Endothelial cell of umbilical vein (primary cell): Measurements from ENCODE around the gene PGRMC2. TPM values are rescaled to one million over a fixed set of nuclear protein-coding genes. Genes with fewer than 3 reads are reported as not detected.

Experiments
- BruUV-seq: library from RNA; stranded (reverse); fragments of 400-500 nt; replicated peaks from 2 replicates; lab custom pipeline; 2021; lab: Mats Ljungman, UMichigan
- CTCF ChIA-PET: fragments of 300-600, 350-600 bp; sonication (Branson Sonifier 250); formaldehyde crosslinking; loops from one replicate; lab custom pipeline; 2021; ENCODE audit warnings: antibody characterized with exemption, inconsistent platforms; lab: Charles Lee
- POLR2A ChIA-PET: fragments of 300-600, 350-600 bp; sonication (Branson Sonifier 250); formaldehyde crosslinking; loops from one replicate; lab custom pipeline; 2021; ENCODE audit warnings: antibody characterized with exemption, inconsistent platforms; lab: Charles Lee
- DNase-seq: peaks from one replicate; pipeline ENCODE4 v3.0.0-alpha.2; 2011; ENCODE audit warnings: low read depth, low spot score
- FAIRE-seq: peaks from 2 replicates; lab custom pipeline; 2011; peaks lifted over from hg19 to GRCh38; lab: Jason Lieb, UNC
- H2AFZ ChIP-seq: 2 replicates; pipeline ENCODE4 v1.6.0; 2012; ENCODE audit warnings: low read depth, low read length, control low read depth, inconsistent platforms
- H3K27ac ChIP-seq: 2 replicates; pipeline ENCODE4 v1.5.1; 2011; ENCODE audit warnings: low read depth, mild to moderate bottlenecking, control low read depth, low read length, moderate library complexity; ENCODE audit not compliant: insufficient read depth
- H3K27me3 ChIP-seq, 2 experiments: 2 replicates each; pipeline versions ENCODE4 v1.6.0 to v1.6.1; 2011; ENCODE audit warnings: low read length in 2 of 2, mixed read lengths in 1 of 2; ENCODE audit not compliant: control insufficient read depth in 2 of 2, insufficient read depth in 2 of 2
- H3K36me3 ChIP-seq, 2 experiments: 2 replicates in 1 of 2; 3 replicates in 1 of 2; pipeline ENCODE4 v1.5.1; 2011; ENCODE audit warnings: low read length in 2 of 2, mild to moderate bottlenecking in 1 of 2, moderate library complexity in 1 of 2; ENCODE audit not compliant: control insufficient read depth in 2 of 2, insufficient read depth in 2 of 2; ENCODE audit errors: extremely low read depth in 1 of 2
- H3K4me1 ChIP-seq: 3 replicates; pipeline ENCODE4 v1.5.1; 2011; ENCODE audit warnings: mild to moderate bottlenecking, low read length; ENCODE audit not compliant: control insufficient read depth, insufficient read depth; ENCODE audit errors: extremely low read depth
- H3K4me2 ChIP-seq: 2 replicates; pipeline ENCODE4 v1.6.1; 2011; ENCODE audit warnings: low read length, control low read depth, mixed read lengths; ENCODE audit not compliant: insufficient read depth
- H3K4me3 ChIP-seq, 3 experiments: fragments of 200-600 bp in 1 of 3; sonication (generic), shearing (Covaris generic) in 1 of 3; replicated peaks in 1 of 3; 2 replicates each; pipeline ENCODE4 v1.5.1; 2011 to 2016; ENCODE audit warnings: control low read depth in 3 of 3, low read length in 3 of 3, mild to moderate bottlenecking in 2 of 3, inconsistent platforms in 1 of 3, low read depth in 1 of 3, moderate library complexity in 1 of 3; ENCODE audit not compliant: insufficient read depth in 1 of 3
- H3K79me2 ChIP-seq: 2 replicates; pipeline ENCODE4 v1.6.0; 2012; ENCODE audit warnings: low read length, inconsistent platforms; ENCODE audit not compliant: control insufficient read depth, insufficient read depth
- H3K9ac ChIP-seq: replicated peaks from 2 replicates; pipeline ENCODE3; 2011; ENCODE audit warnings: low read length, control low read depth; ENCODE audit not compliant: insufficient read depth; ENCODE audit errors: extremely low read depth
- H3K9me1 ChIP-seq: replicated peaks from 3 replicates; pipeline ENCODE4 v1.6.0; 2011; ENCODE audit warnings: mild to moderate bottlenecking, low read length; ENCODE audit not compliant: control insufficient read depth, insufficient read depth; ENCODE audit errors: extremely low read depth
- H3K9me3 ChIP-seq: replicated peaks from 2 replicates; pipeline ENCODE4 v1.5.1; 2012; ENCODE audit warnings: low read length, inconsistent platforms; ENCODE audit not compliant: control insufficient read depth, insufficient read depth
- H4K20me1 ChIP-seq: replicated peaks from 2 replicates; pipeline ENCODE3; 2011; ENCODE audit warnings: mild to moderate bottlenecking, low read length; ENCODE audit not compliant: control insufficient read depth, insufficient read depth; ENCODE audit errors: extremely low read depth
- EZH2 ChIP-seq: IDR thresholded peaks from 2 replicates; pipeline ENCODE4 v1.6.1; 2012; ENCODE audit warnings: borderline replicate concordance, low read depth, mild to moderate bottlenecking, moderate library complexity, low read length, inconsistent platforms; ENCODE audit not compliant: severe bottlenecking
- FOS ChIP-seq: IDR thresholded peaks from 2 replicates; pipeline ENCODE4 v1.6.1; 2011; ENCODE audit warnings: mild to moderate bottlenecking, low read length, moderate library complexity, borderline replicate concordance; ENCODE audit not compliant: insufficient read depth
- GATA2 ChIP-seq: IDR thresholded peaks from 2 replicates; pipeline ENCODE4 v1.7.0; 2011; ENCODE audit warnings: low read depth, mild to moderate bottlenecking, moderate library complexity, mixed read lengths, low read length; ENCODE audit not compliant: insufficient read length, insufficient read depth
- JUN ChIP-seq: IDR thresholded peaks from 2 replicates; pipeline ENCODE4 v1.6.1; 2011; ENCODE audit warnings: borderline replicate concordance, low read depth; ENCODE audit not compliant: insufficient read length, insufficient read depth
- MYC ChIP-seq: IDR thresholded peaks from one replicate; pipeline ENCODE4 v1.6.1; 2011; ENCODE audit warnings: mild to moderate bottlenecking, low read depth, low read length
- POLR2A ChIP-seq: IDR thresholded peaks from 2 replicates; pipeline ENCODE4 v1.6.1; 2012; ENCODE audit warnings: low read depth, mild to moderate bottlenecking, control low read depth, low read length
- POLR2AphosphoS5 ChIP-seq: IDR thresholded peaks from 2 replicates; pipeline ENCODE4 v1.6.1; 2012; ENCODE audit warnings: low read depth, mild to moderate bottlenecking, control low read depth, low read length, moderate library complexity; ENCODE audit not compliant: insufficient read depth
- dilution Hi-C: fragments of 300-500 bp; cut with MboI; formaldehyde crosslinking; loops from one replicate; pipeline ENCODE4 v1.15.0; 2019; ENCODE audit warnings: low sequenced_read_pairs; ENCODE audit not compliant: extremely low pct_ligation_motif_present
- intact Hi-C: fragments of 100-400 bp; cut with micrococcal nuclease; formaldehyde crosslinking; loops from one replicate; pipeline ENCODE4 v1.10.0; 2022
- polyA plus RNA-seq, 4 experiments: library from polyadenylated mRNA; depleted of rRNA in 3 of 4; stranded (reverse) in 3 of 4; unstranded in 1 of 4; fragments of >200 nt; gene quantifications; 2 replicates each; pipeline versions ENCODE4 v1.2.1 to v1.2.3, GENCODE V29; 2011 to 2012; ENCODE audit warnings: missing spikeins in 1 of 4
- total RNA-seq: library from RNA; stranded (reverse); gene quantifications from 2 replicates; pipeline ENCODE4 v1.2.3, GENCODE V29; 2021
- TF ChIP-seq, protein P1 (sequence below): IDR thresholded peaks from 2 replicates; pipeline ENCODE4 v1.6.1; 2011; ENCODE audit not compliant: insufficient read depth, insufficient read length
- TF ChIP-seq, protein P2 (sequence below), 2 donors: IDR thresholded peaks; 1 replicate in 1 of 2; 2 replicates in 1 of 2; pipeline ENCODE4 v1.5.1; 2011; ENCODE audit warnings: low read length in 2 of 2, mild to moderate bottlenecking in 2 of 2, moderate library complexity in 2 of 2, control low read depth in 1 of 2, inconsistent platforms in 1 of 2, low read depth in 1 of 2; ENCODE audit not compliant: insufficient read depth in 1 of 2; ENCODE audit errors: extremely low read depth in 1 of 2

PGRMC2 gene
- total and polyA plus RNA-seq, 2 donors (not counting 3 experiments of a cell fraction or from before 2014, with no cell fraction given), result 10.1 to 63.4 TPM

GRCh38 chr4:128289523-128290158, 2.0 kb upstream of the PGRMC2 start:
- Histone ChIP-seq H3K27ac (no peak overlapping the region), H3K9me1 (no peaks in the 10 kb centered on the region), H3K79me2 (peaks cover 31% of the 10 kb centered on the region), H3K4me2 (no peak overlapping the region), H3K4me1 (peaks cover 25% of the 10 kb centered on the region), H4K20me1 (no peaks in the 10 kb centered on the region), H2AFZ (no peak overlapping the region), H3K36me3 (no peaks in the 10 kb centered on the region), H3K27me3 (no peaks in the 10 kb centered on the region), H3K9ac (no peak overlapping the region), H3K9me3 (no peaks in the 10 kb centered on the region), H3K4me3 (no peak overlapping the region)
- DNase-seq (no peak), FAIRE-seq (no peak)
- TF ChIP-seq POLR2A (no peak), GATA2 (no peak), JUN (no peak), FOS (no peak), EZH2 (no peak), POLR2AphosphoS5 (no peak), MYC (no peak)
- TF ChIP-seq, protein P1, sequence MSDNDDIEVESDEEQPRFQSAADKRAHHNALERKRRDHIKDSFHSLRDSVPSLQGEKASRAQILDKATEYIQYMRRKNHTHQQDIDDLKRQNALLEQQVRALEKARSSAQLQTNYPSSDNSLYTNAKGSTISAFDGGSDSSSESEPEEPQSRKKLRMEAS, result no peak
- TF ChIP-seq, protein P2, sequence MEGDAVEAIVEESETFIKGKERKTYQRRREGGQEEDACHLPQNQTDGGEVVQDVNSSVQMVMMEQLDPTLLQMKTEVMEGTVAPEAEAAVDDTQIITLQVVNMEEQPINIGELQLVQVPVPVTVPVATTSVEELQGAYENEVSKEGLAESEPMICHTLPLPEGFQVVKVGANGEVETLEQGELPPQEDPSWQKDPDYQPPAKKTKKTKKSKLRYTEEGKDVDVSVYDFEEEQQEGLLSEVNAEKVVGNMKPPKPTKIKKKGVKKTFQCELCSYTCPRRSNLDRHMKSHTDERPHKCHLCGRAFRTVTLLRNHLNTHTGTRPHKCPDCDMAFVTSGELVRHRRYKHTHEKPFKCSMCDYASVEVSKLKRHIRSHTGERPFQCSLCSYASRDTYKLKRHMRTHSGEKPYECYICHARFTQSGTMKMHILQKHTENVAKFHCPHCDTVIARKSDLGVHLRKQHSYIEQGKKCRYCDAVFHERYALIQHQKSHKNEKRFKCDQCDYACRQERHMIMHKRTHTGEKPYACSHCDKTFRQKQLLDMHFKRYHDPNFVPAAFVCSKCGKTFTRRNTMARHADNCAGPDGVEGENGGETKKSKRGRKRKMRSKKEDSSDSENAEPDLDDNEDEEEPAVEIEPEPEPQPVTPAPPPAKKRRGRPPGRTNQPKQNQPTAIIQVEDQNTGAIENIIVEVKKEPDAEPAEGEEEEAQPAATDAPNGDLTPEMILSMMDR (IDR thresholded peaks at IDR 0.05; ENCODE audit: extremely low read depth in 1 of 2, insufficient read depth in 1 of 2, low read depth in 1 of 2, low read length in 2 of 2), result no peak
- intact Hi-C loops, result loop anchor here (2.0 to 5.0 kb wide), 4 partner anchors 165 to 507 kb away; partner anchors contain the start of gene HSPA4L
- POLR2A ChIA-PET, result interaction anchor here (1.8 kb wide), 1 partner anchor 32 kb away, joined by 4 read pairs; no protein-coding TSS in a partner anchor
- dilution Hi-C loops, result no loop called here
- CTCF ChIA-PET, result interaction anchor here (1.4 kb wide), 1 partner anchor 15 kb away, joined by 5 read pairs; no protein-coding TSS in a partner anchor
- BruUV-seq, result no TSS peak
